Umbilical cord (tissue), 2 donors: ENCODE measurements around the gene MOV10L1. TPM values are rescaled to one million over a fixed set of nuclear protein-coding genes. Genes with fewer than 3 reads are reported as not detected.
A peak's percentile ranks its signal among the peaks of the same experiment; 100 is the strongest.
"Not testable (repeated sequence)": the region's sequence is repeated elsewhere in the genome, so short reads cannot be mapped to it uniquely, and the experiment has no call there.

ENCODE experiments used
- DNase-seq: peaks from one replicate; pipeline ENCODE4 v3.0.0-alpha.2; 2015; ENCODE audit warnings: low spot score
- total RNA-seq: library from RNA; depleted of rRNA; stranded (reverse); fragments of >200 nt; gene quantifications from one replicate; pipeline ENCODE4 v1.2.3, GENCODE V29; 2014; ENCODE audit warnings: low replicate concordance; ENCODE audit not compliant: insufficient read depth

Gene MOV10L1
- total RNA-seq, 1 donor from 2014 or later, result 4.8 TPM

DNA sequence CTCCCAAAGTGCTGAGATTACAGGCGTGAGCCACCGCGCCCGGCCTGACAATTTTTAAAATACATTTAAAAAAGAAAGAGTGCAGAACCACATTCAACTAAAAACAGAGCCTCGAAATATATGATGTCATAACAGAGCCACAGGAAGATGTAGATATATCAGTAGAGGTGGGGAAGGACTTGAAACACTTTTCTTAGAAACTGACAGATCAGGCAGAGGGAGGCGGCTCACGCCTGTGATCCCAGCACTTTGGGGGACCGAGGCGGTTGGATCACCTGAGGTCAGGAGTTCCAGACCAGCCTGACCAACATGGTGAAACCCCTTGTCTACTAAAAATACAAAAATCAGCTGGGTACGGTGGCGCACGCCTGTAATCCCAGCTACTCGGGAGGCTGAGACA, 11.6 kb upstream of the MOV10L1 start:
- DNase-seq, result no peak

DNA sequence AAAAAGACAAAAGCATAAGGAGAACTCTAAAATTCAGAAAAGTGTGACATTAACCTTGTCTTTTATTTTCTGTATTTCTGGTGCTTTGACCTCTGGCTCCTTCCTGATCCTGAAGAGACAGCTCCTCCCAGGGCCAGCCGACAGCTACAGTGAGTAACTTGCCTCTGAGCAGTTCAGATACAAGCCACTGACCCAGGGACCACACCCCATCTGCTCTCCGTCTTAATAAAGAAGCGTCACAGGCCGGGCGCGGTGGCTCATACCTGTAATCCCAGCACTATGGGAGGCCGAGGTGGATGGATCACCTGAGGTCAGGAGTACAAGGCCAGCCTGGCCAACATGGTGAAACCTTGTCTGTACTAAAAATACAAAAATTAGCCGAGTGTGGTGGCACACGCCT, 11.0 kb upstream of the MOV10L1 start:
- DNase-seq, result no peak

DNA sequence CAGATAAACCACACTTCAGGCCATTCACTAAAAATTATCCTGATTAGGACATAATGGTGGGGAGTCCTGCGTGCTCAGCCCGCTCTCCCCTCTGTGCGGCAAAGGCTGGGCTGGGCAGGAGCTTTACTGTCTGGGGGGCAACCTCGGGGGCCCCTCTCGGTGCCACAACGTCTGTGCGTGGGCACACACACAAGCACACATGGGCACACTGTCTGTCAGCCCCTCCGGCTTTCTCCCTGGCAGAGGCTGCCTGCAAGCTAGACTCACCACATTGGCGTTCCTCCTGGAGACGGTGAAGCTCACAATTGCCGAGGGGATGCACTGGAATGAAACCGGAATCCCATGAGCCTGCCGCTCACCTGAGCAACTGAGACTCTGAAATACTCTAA, 9.7 kb upstream of the MOV10L1 start:
- no peak for DNase-seq

DNA sequence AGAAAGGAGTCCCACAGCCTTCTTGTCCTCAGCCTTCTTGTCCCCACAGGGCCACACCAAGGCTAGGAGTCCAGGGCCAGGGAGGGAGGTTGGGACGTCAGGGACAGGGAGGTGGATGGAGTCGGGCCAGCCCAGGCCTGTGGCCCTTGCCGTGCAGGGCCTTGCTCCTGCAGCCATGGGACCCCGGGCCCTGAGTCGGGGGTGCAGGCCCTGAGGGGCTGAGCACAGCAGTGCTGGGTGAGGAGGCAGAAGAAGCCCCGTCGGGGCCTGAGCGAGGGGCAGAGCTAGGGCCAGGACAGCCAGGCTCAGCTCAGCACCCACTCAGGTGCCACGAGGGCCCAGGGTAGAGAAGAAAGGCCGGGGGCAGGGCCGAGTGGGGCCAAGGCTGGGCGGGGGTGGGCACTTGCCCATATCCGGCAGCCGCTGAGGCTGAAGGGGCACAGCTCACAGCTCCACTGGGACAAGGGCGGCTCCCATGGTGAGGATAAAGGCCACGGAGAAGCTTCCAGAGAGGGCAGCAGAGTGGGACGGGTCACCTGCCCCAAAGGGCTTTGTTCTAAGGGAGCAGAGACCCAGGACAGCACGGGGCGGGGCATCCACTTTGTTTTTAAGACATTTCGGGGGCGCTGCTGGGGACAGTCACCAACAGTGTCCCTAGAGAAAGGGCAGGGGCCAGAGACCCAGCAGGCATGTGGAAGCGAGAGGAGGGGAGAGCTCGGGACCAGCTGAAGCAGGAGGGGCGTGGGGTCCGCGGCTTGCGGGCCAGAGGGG, 8.2 kb upstream of the MOV10L1 start:
- no peak for DNase-seq

DNA sequence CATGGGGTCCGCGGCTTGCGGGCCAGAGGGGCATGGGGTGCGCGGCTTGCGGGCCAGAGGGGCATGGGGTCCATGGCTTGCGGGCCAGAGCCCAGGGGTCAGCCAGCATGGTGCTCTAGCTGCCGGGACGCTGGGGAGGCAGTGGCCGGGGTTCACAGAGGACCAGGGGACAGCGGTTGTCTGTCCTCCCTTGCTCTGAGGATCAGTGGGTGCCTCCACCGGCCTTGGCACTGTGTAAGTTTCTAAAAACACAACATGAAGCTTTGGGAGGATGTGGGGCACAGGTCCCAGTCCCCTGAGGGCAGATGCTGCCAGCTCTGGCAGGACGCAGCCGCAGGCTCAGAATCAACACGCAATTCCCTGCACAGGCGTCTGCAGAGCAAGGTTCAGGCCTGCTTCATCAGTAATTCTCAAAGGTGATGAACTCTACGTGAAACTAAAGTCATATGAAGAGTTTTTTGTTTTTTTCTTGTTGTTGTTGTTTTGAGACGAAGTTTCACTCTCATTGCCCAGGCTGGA, 7.5 kb upstream of the MOV10L1 start:
- no peak for DNase-seq

DNA sequence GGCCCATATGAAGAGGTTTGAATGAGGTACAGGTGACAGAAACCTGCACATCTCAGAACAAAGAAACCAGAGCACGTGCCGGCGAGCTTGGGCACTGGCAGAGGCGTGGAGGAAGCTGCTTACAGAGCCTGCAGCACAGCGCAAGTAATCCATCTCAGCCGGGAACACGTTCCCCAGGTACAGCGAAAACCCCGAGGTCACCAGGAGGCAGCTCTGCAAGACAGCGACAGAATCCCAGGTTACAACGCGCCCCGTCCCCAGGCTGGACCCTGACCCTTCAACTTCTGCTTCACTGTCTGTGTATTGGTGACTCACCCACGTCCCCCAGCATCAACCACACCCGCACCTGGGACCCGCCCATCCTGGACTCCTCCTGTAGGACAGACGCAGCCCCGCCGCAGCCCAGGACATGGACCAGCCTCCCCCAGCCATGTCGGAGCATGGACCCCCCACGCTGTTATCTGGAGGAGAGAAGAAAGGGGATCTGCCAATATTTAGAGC, 6.8 kb upstream of the MOV10L1 start:
- DNase-seq, result no peak

DNA sequence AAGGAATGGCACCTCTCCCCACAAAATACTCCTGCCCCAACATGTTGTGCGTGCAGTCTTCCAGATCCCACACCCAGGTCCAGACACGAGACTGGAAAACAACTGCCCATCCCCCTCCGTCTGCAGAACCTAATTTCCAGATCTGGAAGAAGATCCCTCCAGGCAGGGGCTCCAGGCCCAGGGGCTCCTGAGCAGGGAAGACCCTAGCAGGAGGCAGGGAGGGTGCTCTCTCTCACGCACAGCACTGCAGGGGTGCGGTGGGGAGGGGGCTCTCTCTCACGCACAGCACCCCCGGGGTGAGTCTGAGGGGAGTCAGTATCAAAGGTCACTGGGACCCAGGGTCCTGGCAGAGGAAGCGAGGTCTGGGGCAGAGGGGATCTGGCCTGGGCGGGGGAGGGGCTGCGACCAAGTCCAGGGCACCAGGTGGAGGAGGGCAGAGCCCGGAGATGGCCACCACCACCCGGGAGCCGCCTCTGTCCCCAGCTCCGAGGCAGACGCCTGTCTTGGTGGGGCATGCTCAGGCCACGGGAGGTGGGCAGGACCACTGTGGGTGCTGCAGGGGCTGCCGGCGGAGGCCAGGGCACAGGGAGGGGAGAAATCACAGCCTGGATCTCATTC, 6.2 kb upstream of the MOV10L1 start:
- DNase-seq, result peak; percentile 52

DNA sequence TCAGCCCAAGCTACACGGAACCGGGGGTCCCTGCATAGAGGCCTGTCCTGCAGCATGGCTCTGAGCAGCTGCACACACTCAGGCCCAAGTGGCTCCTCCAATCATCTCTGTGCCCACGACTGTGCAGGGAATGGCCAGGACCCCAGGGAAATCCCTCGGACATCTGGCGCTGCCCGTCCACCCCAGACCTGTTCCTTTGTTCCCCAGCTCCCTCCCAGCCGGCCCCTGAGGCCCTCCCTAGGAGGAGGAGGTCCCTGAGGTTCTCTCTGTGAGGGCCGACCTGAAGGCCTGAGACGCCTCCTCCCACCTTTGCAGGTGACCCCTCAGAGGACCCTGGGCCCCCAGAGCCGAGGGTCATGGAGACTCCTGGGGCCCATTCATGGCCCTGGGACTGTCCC, 5.7 kb upstream of the MOV10L1 start:
- DNase-seq, result no peak

DNA sequence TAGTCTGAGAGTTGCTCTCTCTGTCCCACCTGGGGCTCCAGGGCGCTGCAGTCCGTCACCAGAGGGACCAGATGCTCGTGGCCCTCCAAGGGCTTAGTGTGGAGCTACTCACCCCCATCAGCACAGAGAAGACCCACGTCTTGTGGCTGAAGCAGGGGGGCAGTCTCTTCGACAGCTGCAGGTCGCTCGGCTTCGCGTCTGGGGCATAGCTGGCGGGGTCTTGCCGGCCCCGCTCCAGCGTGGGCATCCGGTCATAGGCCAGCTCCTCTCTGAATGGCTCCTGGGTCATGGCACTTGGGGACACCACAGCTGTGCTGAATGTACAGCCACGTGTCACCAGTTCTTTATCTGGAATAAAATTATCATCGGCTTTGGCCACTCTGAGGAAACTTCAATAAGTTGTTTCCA, 5.2 kb upstream of the MOV10L1 start:
- DNase-seq, result no peak

DNA sequence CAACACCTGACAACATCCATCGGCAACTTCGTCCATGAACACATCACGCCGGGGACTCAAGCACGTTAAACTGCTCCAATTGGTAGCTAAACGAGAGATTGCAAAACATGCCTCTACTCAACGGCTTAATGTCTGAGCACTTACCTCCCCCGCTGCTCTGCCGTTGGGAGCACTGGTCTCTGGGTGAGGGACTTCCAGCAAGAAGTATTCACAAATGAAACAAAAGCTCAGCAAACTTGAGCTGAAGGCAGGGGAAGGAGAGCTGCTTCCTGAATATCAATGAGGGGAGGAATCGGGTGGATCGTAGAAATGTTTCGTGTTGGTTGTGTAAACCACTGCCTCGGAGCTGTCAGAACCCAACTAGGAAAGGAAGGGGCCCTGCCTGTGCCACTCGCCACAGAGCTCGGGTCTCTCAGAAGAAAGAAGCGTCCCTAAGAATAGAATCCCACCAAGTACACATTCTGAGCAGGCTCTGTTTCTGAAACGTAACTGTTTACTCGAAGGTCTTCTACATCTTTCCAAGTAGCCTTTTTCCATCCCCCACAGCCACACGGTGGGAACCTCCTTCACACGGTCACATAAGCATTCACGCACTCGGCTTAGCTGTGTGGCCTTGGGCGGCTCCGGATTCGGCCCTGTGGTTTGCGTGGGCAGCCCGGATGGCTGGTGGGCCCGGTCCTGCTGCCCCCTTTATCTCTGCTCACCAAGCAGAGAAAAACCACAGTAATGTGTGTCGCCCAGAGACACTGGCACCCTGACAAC, 4.4 kb upstream of the MOV10L1 start, which contains the start of gene MLC1:
Gene MLC1 (minus strand): TSS at position 216 of the 762 bp plus-strand sequence. CDS start 524 bp downstream, outside the sequence.
- peak; percentile 46 for DNase-seq

DNA sequence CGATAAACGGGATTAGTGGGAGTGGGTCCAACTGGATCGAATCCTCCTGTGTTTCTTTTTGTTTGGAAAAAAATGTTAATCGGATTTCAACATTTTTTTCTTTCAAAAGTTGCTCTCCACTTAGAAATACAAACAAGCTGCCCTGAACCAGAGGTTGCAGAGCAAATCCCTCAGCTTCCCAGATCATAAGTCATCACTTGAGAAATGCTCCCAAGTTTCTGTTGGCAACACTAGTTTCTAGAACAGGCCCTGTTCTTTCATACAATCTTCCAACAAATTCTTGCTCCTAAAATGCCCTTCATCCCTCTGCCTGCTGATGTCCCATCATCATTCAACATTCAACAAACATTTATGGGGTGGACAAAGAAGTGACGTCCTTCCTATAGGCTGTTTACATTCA, 3.3 kb upstream of the MOV10L1 start:
- peak; percentile 78 for DNase-seq

DNA sequence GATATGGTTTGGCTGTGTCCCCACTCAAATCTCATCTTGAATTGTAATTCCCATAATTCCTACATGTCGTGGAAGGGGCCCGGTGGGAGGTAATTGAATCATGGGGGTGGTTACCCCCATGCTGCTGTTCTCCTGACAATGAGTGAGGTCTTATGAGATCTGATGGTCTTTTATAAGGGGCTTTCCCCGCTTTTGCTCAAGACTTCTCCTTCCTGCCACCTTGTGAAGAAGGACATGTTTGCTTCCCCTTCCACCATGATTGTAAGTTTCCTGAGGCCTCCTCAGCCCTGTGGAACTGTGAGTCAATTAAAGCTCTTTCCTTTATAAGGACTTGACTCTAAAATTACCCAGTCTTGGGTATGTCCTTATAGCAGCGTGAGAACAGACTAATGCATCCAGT, 2.8 kb upstream of the MOV10L1 start:
- DNase-seq, result not testable (repeated sequence)

DNA sequence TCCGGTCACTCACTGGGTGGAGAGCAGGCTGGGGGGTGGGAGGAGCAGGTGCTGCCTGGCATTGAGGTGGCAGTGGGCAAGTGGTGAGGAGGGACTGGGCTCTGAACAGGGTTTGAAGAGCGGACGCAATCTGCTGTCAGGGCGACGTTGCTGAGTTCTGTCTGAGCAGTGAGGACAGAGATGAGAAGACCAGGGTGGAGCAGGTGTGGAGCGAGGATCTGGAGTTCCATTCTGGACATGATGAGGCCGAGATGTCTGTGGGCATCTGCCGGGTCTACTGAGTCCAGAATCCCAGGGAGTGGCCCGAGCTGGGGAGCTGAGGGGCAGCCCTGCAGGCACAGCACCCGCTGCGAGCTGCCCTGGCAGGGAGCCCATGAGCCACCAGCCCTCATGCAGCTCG, 2.2 kb upstream of the MOV10L1 start:
- no peak for DNase-seq

DNA sequence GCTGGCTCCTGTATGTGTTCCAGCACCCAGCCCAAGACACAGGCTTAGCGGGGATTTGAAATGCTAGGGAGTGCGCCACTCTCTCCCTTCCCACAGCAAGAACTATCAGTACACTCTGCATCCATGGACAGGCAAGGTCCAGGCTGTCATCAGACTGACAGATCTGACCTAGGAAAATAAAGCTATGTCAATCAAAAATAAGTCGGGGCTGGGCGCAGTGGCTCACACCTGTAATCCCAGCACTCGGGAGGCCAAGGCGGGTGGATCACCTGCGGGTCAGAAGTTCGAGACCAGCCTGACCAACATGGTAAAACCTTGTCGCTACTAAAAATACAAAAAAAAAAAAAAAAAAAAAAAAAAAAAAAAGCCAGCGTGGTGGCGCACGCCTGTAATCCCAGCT, 1.7 kb upstream of the MOV10L1 start:
- DNase-seq, result no peak

DNA sequence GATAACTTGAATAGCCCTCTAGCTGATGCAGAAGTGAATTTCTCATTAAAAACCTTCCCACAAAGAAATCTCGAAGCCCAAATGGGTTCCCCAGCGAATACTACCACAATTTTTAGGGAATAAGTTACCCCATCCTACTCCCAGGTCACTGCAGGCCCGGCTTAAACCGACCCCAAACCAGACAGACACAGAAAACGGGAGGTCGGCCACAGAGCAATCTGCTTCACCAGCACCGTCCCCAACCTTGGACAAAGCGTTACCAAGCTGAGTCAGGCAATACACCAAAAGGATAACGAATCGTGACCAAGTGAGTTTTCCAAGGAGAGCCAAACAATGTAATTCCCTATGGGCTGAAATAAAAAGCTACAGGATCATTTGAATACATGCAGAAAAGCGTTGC, 575 bp upstream of the MOV10L1 start:
- DNase-seq, result no peak

DNA sequence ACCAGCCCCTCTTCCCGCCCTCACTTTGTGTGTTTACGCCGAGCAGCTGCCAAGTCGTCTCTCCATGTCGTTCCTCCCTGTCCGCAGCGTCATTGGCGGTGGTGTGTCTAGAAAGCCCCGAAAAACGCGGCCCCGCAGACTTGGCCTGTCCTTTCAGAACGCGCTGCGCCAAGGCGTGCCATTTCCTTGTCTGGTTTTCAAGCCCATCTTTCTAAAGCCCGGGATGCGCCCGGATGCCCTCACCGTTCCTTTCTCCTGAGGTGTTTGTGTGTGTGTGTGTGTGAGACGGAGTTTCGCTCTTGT, 557 bp downstream of the MOV10L1 start:
- no peak for DNase-seq

DNA sequence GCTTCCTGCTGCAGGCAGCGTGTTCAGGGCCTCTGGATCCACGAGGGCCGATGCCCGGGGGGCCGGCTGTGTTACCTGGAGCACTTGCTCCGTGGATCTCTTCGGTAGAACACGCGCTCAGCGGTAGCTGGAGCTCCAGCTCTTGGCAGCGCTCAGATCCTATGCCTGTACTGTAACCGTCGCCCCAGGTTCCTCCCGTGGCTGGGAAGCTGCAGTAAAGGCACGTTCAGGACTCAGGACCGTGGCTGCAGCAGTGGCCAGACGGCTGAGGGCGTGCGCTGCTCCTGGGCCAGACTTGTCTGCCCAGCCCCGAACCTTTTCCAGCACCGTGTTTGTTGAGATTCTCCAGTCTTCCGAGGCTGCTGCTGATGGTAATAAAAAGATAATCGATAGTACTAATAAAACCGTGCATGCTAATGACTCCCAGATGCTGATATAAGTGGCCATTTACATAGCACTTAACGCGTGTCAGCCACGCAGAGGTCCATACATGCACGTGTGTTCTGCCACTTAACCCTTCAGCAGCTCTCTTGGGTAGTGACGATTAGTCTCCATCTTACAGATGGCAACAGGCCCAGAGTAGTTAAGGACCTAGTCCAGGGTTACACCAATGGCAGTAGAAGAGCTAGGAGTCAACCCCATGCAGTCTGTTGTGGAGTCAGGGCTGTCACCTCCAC, 1.4 kb downstream of the MOV10L1 start:
- no peak for DNase-seq

DNA sequence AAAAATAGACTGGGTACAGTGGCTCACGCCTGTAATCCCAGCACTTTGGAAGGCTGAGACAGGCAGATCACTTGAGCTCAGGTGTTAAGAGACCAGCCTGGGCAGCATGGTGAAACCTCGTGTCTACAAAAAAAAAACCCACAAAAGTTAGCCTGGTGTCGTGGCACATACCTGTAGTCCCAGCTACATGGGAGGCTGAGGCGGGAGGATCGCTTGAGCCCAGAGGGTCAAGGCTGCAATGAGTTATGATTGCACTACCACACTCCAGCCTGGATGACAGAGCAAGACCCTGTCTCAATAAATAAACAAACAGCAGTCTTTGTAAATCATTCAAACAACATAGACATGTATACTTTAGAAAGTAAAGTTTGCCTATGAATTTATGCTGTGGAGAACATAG, 2.5 kb downstream of the MOV10L1 start:
- no peak for DNase-seq

DNA sequence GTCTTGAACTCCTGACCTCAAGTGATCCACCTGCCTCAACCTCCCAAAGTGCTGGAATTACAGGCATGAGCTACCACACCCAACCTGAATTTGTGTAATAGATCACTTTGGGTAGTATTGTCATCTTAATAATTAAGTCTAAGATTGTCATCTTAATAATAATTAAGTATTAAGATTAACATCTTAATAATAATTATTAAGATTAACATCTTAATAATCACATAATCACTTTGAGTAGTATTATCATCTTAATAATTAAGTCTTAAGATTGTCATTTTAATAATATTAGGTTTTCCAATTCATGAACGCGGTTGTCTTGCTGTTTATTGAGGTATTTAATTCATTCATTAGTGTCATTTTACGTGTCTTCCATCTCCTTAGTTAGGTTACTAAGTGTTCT, 8.2 kb downstream of the MOV10L1 start:
- DNase-seq, result no peak

DNA sequence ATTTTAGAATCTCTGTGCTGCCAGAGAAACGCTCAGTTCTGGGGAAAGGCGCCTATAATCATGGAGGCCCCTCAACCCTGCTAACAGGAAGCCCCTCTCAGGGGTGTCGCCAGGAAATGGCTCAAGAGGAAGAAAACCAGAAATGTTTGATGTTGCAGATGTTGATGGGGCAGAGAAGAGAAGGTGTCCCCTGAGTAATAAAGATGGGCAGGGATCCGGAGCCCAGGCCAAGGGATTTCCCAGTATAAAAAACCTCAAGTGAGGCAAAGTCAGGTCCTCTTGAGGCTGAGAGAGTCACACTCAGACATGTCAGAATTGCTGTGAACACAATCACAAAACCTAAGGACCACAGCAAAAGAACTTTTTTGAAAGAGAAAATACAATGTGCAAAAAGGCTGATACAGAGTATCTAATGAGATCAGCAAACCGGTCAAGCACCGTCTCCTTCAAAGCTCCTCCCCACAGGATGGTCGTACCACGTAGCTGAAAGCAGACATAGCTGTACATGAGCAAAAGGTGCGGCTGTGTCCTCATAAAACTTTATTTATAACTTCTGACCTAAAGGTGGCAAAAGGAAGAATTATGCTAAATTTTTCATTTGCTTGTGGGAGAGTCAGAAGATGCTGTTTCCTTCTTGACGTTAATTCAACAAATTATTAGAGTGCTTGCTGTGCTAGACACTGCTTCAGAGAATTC, 12.2 kb downstream of the MOV10L1 start:
- DNase-seq, result no peak

DNA sequence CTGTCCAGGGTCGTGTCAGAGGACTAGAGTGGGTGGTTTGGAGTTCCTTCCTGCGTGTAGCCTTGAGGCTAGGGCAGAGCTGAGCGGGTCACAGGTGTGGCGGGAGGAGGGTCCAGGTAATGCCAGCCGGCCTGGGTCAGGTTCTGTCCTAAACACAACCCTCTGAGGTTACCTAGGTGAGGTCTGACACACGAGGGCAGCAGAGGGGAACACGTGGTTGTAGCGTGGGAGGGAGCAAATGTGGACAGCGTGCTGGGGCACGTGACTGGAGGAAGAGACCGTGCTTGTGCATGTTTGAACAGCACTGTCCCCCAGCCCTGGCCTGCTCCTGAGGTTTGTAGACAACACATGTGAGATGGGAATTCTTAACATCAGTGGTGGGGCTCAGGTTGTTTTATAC, 13.1 kb downstream of the MOV10L1 start:
- DNase-seq, result no peak
